Measurements from ENCODE around the gene PLXNA4. TPM values are rescaled to one million over a fixed set of nuclear protein-coding genes. Genes with fewer than 3 reads are reported as not detected.

PLXNA4 gene
- polyA plus RNA-seq, 2 donors = 0.44 to 0.55 TPM

DNA sequence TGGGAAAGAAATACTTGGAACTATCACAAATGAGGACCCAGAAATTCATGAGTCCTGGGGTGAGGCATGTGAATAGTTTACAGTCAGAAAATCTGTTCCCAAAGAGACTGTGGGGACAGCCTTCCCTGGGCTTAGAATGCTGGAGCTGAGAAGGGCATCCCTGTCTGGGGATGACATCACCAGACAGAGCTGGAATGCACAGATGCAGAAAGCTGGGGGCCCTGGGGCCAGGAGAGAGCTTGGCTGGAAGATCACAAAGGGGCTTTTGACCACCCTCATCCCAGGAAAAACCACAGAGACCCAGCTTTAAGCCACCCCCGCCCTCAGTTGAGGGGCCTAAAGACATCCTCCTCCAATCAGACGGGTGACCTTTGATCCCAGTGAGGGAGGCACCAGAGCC lies 264.5 kb downstream of the PLXNA4 start:
- Histone ChIP-seq H3K27ac (ENCODE audit: low read depth in 2 of 2, low read length in 1 of 2) (no peak overlapping the region), H3K36me3 (ENCODE audit: control insufficient read depth in 2 of 2, insufficient read depth in 2 of 2, low read length in 1 of 2) (no peaks in the 10 kb centered on the region), H3K27me3 (ENCODE audit: control insufficient read depth in 1 of 2, insufficient read depth in 2 of 2, low read length in 2 of 2) (no peaks in the 10 kb centered on the region), H3K4me3 (ENCODE audit: low read depth in 1 of 2, low read length in 2 of 2) (no peak overlapping the region), H3K4me1 (ENCODE audit: control insufficient read depth in 2 of 2, insufficient read depth in 2 of 2, low read length in 1 of 2) (no peaks in the 10 kb centered on the region), H3K9me3 (ENCODE audit: control insufficient read depth in 2 of 2, insufficient read depth in 1 of 2, low read depth in 1 of 2, low read length in 1 of 2) (no peaks in the 10 kb centered on the region)
- 76 to 88% methylated on average over 2 of the region's 2 CpGs for WGBS, 2 donors

DNA sequence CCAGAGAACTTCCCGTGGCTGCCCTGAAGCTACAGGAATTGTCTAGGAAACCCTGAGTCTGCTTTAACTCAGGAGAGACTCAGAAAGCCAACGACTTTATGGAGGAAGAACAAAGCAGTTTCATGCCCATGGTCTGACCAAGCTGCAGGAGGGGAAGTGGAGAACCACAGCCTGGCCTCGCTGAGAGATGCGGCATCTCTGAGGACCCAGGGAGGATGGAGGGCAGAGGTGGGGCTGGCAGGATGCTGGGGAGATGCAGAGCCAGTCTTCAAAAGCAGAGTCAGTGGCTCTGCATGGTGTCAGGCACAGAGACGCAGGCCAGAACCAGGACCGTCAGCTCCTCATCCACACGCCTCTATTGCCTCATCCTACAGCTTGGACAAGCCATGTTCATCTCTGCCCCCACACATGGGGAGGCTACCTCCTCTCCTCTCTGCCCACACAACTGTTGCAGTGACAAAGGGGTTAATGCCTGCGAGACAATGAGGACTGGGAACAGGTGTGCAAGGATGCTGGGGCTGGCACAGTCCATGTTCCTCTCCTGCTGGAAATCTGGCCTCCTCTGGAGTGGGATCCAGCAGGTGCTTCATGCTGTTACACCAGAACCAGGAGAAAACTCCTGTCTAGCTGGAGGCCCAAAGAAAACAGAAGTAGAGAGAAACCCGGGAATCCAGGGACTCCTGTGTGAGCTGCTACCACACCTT lies 267.0 kb downstream of the PLXNA4 start:
- H3K4me1 ChIP-seq (ENCODE audit: control insufficient read depth in 2 of 2, insufficient read depth in 2 of 2, low read length in 1 of 2) = no peaks in the 10 kb centered on the region
- H3K9me3 ChIP-seq (ENCODE audit: control insufficient read depth in 2 of 2, insufficient read depth in 1 of 2, low read depth in 1 of 2, low read length in 1 of 2) = no peaks in the 10 kb centered on the region
- no peaks in the 10 kb centered on the region for H3K27me3 ChIP-seq (ENCODE audit: control insufficient read depth in 1 of 2, insufficient read depth in 2 of 2, low read length in 2 of 2)
- H3K4me3 ChIP-seq (ENCODE audit: low read depth in 1 of 2, low read length in 2 of 2) = no peak overlapping the region
- 72 to 75% methylated on average over 9 of the region's 9 CpGs for WGBS, 2 donors
- H3K27ac ChIP-seq (ENCODE audit: low read depth in 2 of 2, low read length in 1 of 2) = no peak overlapping the region
- H3K36me3 ChIP-seq (ENCODE audit: control insufficient read depth in 2 of 2, insufficient read depth in 2 of 2, low read length in 1 of 2) = no peaks in the 10 kb centered on the region

DNA sequence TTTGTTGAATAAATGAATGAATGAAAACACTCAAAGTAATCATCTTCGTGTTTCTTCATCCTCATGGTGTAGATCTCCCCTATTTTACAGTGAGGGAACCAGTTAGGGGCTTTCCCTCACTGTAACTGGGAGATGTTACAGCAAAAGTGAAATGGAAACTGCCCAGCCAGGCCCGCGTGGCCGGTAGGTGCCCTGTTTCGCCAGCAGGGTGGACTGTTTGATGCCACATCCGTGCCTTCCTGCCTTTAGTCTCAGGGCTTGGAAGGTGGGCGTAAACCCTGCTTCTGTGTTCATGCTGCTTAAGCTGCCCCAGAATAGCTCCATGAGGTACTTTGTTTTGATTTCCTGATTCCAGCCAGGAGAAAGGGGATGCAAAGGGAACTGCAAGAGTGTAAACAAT lies 268.8 kb downstream of the PLXNA4 start:
- no peak overlapping the region for H3K4me3 ChIP-seq (ENCODE audit: low read depth in 1 of 2, low read length in 2 of 2)
- 64 to 66% methylated on average over 7 of the region's 7 CpGs for WGBS, 2 donors
- H3K36me3 ChIP-seq (ENCODE audit: control insufficient read depth in 2 of 2, insufficient read depth in 2 of 2, low read length in 1 of 2) = no peaks in the 10 kb centered on the region
- no peaks in the 10 kb centered on the region for H3K27me3 ChIP-seq (ENCODE audit: control insufficient read depth in 1 of 2, insufficient read depth in 2 of 2, low read length in 2 of 2)
- H3K4me1 ChIP-seq (ENCODE audit: control insufficient read depth in 2 of 2, insufficient read depth in 2 of 2, low read length in 1 of 2) = no peaks in the 10 kb centered on the region
- H3K9me3 ChIP-seq (ENCODE audit: control insufficient read depth in 2 of 2, insufficient read depth in 1 of 2, low read depth in 1 of 2, low read length in 1 of 2) = no peaks in the 10 kb centered on the region
- H3K27ac ChIP-seq (ENCODE audit: low read depth in 2 of 2, low read length in 1 of 2) = no peak overlapping the region

DNA sequence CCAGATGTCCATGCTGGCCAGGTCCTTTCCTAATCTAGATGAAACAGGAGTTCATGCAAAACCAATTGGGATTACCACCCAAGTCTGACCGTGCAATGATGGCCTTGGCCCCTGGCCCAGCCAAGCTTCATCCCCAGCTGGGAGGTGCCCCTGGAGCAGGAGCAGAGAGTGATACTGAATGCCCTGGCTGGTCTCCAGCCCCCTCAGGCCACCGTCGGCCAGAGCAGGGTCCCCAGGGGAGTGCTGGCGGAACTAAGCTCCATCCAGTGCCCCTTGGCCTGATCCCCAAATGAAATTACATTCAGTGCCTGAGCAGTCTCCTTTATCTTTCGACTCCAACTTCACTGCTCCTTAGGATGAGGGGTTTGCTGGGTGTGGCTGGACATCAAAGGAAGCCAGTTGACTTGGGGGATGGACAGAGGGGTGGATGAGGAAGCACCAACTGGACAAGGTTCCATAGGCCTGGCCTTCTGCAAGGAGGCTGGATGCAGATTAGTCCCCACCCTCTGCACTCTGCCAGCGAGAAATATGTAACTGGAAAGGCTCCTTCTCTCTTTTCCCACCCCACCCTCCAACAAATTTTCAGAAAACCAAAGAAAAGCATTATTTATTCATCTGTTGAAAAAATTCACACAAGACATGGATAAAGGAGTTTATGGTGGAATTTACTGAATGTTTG lies 275.5 kb downstream of the PLXNA4 start:
- H3K4me3 ChIP-seq (ENCODE audit: low read depth in 1 of 2, low read length in 2 of 2) = no peak overlapping the region
- no peaks in the 10 kb centered on the region for H3K36me3 ChIP-seq (ENCODE audit: control insufficient read depth in 2 of 2, insufficient read depth in 2 of 2, low read length in 1 of 2)
- H3K27ac ChIP-seq (ENCODE audit: low read depth in 2 of 2, low read length in 1 of 2) = no peak overlapping the region
- H3K27me3 ChIP-seq (ENCODE audit: control insufficient read depth in 1 of 2, insufficient read depth in 2 of 2, low read length in 2 of 2) = no peaks in the 10 kb centered on the region
- H3K4me1 ChIP-seq (ENCODE audit: control insufficient read depth in 2 of 2, insufficient read depth in 2 of 2, low read length in 1 of 2) = peaks cover 0 to 3% of the 10 kb centered on the region in 2 donors
- WGBS, 2 donors = 58 to 60% methylated on average over 6 of the region's 6 CpGs
- H3K9me3 ChIP-seq (ENCODE audit: control insufficient read depth in 2 of 2, insufficient read depth in 1 of 2, low read depth in 1 of 2, low read length in 1 of 2) = no peaks in the 10 kb centered on the region

DNA sequence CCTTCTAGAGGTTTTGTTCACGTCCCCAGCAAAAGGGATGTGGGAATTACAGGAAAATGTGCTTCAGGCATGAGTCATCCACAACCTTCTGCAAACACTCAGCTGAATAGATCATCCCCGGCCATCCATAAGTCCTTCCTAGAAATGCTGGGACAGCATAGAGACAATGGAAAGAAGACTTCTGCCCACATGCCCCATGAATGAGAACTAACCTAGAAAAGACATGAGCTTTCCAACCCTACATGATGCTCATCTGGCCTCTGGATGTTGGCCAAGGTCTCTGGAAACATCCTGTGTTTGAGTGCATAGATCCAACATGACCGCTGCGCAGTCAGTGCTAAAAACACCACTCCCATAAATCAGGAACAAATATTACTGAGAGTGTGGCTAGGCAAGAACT lies 277.5 kb downstream of the PLXNA4 start:
- WGBS, 2 donors = 51 to 54% methylated on average over 4 of the region's 4 CpGs
- Histone ChIP-seq H3K27ac (ENCODE audit: low read depth in 2 of 2, low read length in 1 of 2) (no peak overlapping the region), H3K4me3 (ENCODE audit: low read depth in 1 of 2, low read length in 2 of 2) (no peak overlapping the region), H3K9me3 (ENCODE audit: control insufficient read depth in 2 of 2, insufficient read depth in 1 of 2, low read depth in 1 of 2, low read length in 1 of 2) (no peaks in the 10 kb centered on the region), H3K27me3 (ENCODE audit: control insufficient read depth in 1 of 2, insufficient read depth in 2 of 2, low read length in 2 of 2) (no peaks in the 10 kb centered on the region), H3K36me3 (ENCODE audit: control insufficient read depth in 2 of 2, insufficient read depth in 2 of 2, low read length in 1 of 2) (no peaks in the 10 kb centered on the region), H3K4me1 (ENCODE audit: control insufficient read depth in 2 of 2, insufficient read depth in 2 of 2, low read length in 1 of 2) (peaks cover 0 to 3% of the 10 kb centered on the region in 2 donors)

DNA sequence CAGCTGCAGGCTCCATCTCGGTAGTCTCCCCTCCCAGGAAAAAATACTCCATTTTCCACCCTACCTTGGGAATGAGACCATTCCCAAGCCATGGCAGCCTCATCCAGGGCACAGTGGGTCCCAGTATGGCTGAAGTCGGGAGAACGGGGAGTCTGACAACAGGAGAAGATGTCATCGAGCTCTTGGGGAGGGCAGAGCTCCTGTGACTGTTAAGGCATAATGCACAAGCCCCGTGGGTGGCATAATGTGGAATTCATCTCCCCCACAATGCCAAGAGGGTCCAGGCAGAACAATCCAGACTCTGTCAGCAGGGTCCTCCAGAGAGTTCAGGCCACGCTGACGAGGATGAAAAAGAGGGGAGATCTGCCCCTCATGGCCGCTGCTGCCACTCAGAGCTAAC lies 279.4 kb downstream of the PLXNA4 start:
- Histone ChIP-seq H3K4me3 (ENCODE audit: low read depth in 1 of 2, low read length in 2 of 2) (no peak overlapping the region), H3K27ac (ENCODE audit: low read depth in 2 of 2, low read length in 1 of 2) (no peak overlapping the region), H3K4me1 (ENCODE audit: control insufficient read depth in 2 of 2, insufficient read depth in 2 of 2, low read length in 1 of 2) (peaks cover 0 to 3% of the 10 kb centered on the region in 2 donors), H3K36me3 (ENCODE audit: control insufficient read depth in 2 of 2, insufficient read depth in 2 of 2, low read length in 1 of 2) (no peaks in the 10 kb centered on the region), H3K27me3 (ENCODE audit: control insufficient read depth in 1 of 2, insufficient read depth in 2 of 2, low read length in 2 of 2) (no peaks in the 10 kb centered on the region), H3K9me3 (ENCODE audit: control insufficient read depth in 2 of 2, insufficient read depth in 1 of 2, low read depth in 1 of 2, low read length in 1 of 2) (no peaks in the 10 kb centered on the region)
- 82 to 85% methylated on average over 8 of the region's 8 CpGs for WGBS, 2 donors

DNA sequence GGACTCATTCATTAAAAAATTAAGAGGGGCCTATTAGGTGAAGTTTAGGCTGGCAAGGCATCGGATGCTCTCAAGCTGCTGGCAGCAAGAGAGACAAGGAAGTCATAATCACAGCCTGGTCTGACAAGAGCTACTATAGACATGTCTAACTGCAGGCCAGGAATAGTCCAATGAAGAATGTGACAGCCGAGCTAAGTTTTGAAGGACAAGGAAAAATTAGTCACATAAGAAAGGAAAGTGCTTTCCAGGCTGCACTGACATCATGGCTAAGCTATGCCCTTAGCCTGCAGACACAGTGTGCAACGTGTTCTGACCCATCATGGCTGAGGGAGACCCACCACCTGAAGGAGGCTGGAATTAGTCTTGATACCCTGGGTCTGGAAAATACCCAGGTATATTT lies 281.1 kb downstream of the PLXNA4 start:
- Histone ChIP-seq H3K27ac (ENCODE audit: low read depth in 2 of 2, low read length in 1 of 2) (no peak overlapping the region), H3K4me1 (ENCODE audit: control insufficient read depth in 2 of 2, insufficient read depth in 2 of 2, low read length in 1 of 2) (no peaks in the 10 kb centered on the region), H3K9me3 (ENCODE audit: control insufficient read depth in 2 of 2, insufficient read depth in 1 of 2, low read depth in 1 of 2, low read length in 1 of 2) (no peaks in the 10 kb centered on the region), H3K36me3 (ENCODE audit: control insufficient read depth in 2 of 2, insufficient read depth in 2 of 2, low read length in 1 of 2) (no peaks in the 10 kb centered on the region), H3K4me3 (ENCODE audit: low read depth in 1 of 2, low read length in 2 of 2) (no peak overlapping the region), H3K27me3 (ENCODE audit: control insufficient read depth in 1 of 2, insufficient read depth in 2 of 2, low read length in 2 of 2) (no peaks in the 10 kb centered on the region)
- WGBS, 2 donors = 36 to 56% methylated on average over 3 of the region's 3 CpGs

DNA sequence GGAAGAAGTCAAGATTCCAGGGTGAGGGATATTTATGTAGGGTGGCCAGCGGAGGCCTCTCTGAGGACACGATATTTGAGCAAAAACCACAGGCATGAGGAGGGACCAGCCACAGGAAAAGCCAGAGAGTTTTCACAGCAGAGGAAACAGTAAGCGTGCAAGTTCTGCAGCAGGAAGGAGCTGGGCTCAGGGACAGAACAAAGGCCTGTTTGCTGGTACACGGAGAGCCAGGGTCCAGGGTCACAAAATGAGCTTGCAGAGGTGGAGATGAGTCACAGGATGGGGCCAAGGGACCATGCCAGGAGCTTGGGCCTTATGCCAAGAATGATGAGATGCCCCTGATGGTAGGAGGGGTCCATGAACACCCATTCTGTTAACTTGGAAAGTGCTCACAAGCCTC lies 283.5 kb downstream of the PLXNA4 start:
- Histone ChIP-seq H3K27me3 (ENCODE audit: control insufficient read depth in 1 of 2, insufficient read depth in 2 of 2, low read length in 2 of 2) (no peaks in the 10 kb centered on the region), H3K27ac (ENCODE audit: low read depth in 2 of 2, low read length in 1 of 2) (no peak overlapping the region), H3K9me3 (ENCODE audit: control insufficient read depth in 2 of 2, insufficient read depth in 1 of 2, low read depth in 1 of 2, low read length in 1 of 2) (no peaks in the 10 kb centered on the region), H3K4me1 (ENCODE audit: control insufficient read depth in 2 of 2, insufficient read depth in 2 of 2, low read length in 1 of 2) (no peaks in the 10 kb centered on the region), H3K36me3 (ENCODE audit: control insufficient read depth in 2 of 2, insufficient read depth in 2 of 2, low read length in 1 of 2) (no peaks in the 10 kb centered on the region), H3K4me3 (ENCODE audit: low read depth in 1 of 2, low read length in 2 of 2) (no peak overlapping the region)
- 57 to 58% methylated on average over 4 of the region's 4 CpGs for WGBS, 2 donors

DNA sequence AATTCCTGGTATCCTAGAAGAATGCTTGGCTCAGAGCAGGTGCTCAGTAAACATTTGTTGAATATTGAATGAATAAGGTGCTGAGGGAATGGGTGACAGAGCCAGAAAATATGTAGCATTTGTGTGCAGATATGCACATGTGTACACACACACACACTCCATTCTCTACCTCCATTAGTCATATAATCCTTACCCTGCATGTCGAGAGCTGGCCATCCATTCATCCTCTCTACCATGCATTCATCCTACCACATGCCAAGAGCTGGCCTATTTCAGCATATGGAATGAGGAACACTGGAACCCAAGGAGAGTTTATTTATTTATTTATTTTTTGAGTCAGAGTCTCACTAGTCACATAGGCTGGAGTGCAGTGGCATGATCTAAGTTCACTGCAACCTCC lies 284.8 kb downstream of the PLXNA4 start:
- Histone ChIP-seq H3K27me3 (ENCODE audit: control insufficient read depth in 1 of 2, insufficient read depth in 2 of 2, low read length in 2 of 2) (no peaks in the 10 kb centered on the region), H3K9me3 (ENCODE audit: control insufficient read depth in 2 of 2, insufficient read depth in 1 of 2, low read depth in 1 of 2, low read length in 1 of 2) (no peaks in the 10 kb centered on the region), H3K4me3 (ENCODE audit: low read depth in 1 of 2, low read length in 2 of 2) (no peak overlapping the region), H3K4me1 (ENCODE audit: control insufficient read depth in 2 of 2, insufficient read depth in 2 of 2, low read length in 1 of 2) (no peaks in the 10 kb centered on the region), H3K27ac (ENCODE audit: low read depth in 2 of 2, low read length in 1 of 2) (no peak overlapping the region), H3K36me3 (ENCODE audit: control insufficient read depth in 2 of 2, insufficient read depth in 2 of 2, low read length in 1 of 2) (no peaks in the 10 kb centered on the region)
- 74 to 81% methylated on average over 1 of the region's 1 CpG for WGBS, 2 donors

DNA sequence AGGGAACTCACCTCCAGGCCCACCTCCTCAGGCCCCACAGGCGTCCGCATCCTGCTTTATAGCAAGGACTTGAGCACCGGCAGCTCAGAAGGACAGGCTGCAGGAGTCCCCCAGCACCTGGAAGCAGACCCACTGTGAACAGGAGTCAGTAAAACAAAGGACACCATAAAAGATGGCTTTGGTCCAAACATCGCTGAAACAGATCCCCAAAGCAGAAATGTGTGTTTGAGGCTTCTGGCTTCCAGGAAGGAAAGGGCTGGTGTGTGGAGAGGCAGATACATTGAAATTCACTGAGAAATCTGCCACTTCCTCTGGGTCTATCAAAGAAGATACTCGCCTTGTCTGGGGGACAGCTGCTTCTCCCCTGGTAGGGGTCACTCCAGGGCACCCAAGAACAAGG lies 286.2 kb downstream of the PLXNA4 start:
- Histone ChIP-seq H3K4me1 (ENCODE audit: control insufficient read depth in 2 of 2, insufficient read depth in 2 of 2, low read length in 1 of 2) (no peaks in the 10 kb centered on the region), H3K9me3 (ENCODE audit: control insufficient read depth in 2 of 2, insufficient read depth in 1 of 2, low read depth in 1 of 2, low read length in 1 of 2) (no peaks in the 10 kb centered on the region), H3K27me3 (ENCODE audit: control insufficient read depth in 1 of 2, insufficient read depth in 2 of 2, low read length in 2 of 2) (no peaks in the 10 kb centered on the region), H3K27ac (ENCODE audit: low read depth in 2 of 2, low read length in 1 of 2) (no peak overlapping the region), H3K36me3 (ENCODE audit: control insufficient read depth in 2 of 2, insufficient read depth in 2 of 2, low read length in 1 of 2) (no peaks in the 10 kb centered on the region), H3K4me3 (ENCODE audit: low read depth in 1 of 2, low read length in 2 of 2) (no peak overlapping the region)
- 72 to 73% methylated on average over 5 of the region's 5 CpGs for WGBS, 2 donors

All from esophagus (tissue), 2 donors.